GM12864 (cell line): Measurements from ENCODE around the gene SIRT4.
"Not testable (repeated sequence)": the region's sequence is repeated elsewhere in the genome, so short reads cannot be mapped to it uniquely, and the experiment has no call there.

Experiments used
- DNase-seq: peaks from one replicate; pipeline ENCODE4 v3.0.0-alpha.2; 2011; ENCODE audit warnings: low read depth
- H3K4me3 ChIP-seq: 2 replicates; pipeline ENCODE4 v1.5.1; 2011; ENCODE audit warnings: mild to moderate bottlenecking, low read depth, low read length, control low read depth
- TF ChIP-seq, protein P1 (sequence below): IDR thresholded peaks from 2 replicates; pipeline ENCODE4 v1.5.1; 2011; ENCODE audit warnings: low read depth, mild to moderate bottlenecking, moderate library complexity, low read length, control low read depth, inconsistent platforms; ENCODE audit errors: missing control alignments

The SIRT4 gene, protein sequence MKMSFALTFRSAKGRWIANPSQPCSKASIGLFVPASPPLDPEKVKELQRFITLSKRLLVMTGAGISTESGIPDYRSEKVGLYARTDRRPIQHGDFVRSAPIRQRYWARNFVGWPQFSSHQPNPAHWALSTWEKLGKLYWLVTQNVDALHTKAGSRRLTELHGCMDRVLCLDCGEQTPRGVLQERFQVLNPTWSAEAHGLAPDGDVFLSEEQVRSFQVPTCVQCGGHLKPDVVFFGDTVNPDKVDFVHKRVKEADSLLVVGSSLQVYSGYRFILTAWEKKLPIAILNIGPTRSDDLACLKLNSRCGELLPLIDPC

DNA sequence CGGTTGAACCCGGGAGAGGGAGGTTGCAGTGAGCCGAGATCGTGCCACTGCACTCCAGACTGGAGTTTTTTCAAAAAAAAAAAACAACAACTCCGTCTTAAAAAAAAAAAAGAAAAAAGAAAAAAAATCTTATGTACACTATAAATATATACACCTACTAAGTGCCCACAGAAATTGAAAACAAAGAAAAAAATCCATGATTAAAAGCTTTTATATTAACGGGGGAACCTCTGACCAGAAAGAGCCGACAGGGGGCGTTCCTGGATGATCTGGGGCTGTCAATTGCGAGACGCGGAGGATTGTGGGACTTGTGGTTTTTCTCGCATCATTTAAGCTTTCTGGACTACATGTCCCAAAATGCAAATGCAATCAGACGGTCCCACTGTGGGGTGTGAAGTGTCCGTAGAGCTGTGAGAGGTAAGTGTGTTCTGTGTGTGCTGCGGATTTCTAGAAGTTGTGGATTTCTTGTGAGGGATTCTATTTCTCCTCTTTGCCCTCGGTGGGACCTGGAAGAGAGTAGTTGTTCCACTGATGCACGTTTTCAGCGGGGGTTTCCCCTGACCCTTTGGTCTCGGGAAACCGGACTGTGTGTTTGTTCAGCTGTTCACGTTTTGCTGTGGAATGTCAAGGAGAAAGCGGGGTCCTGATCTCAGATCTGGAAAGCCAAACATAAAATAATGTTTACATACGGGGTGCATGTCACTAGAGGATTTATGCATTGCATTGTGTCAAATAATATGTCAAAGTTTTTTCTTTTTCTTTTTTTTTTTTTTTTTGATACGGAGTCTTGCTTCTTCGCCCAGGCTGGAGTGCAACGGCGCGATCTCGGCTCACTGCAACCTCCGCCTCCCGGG lies at the start of gene SIRT4:
SIRT4 (plus strand) TSS at position 360 of the 854 bp plus-strand sequence. CDS start 1,241 bp downstream, outside the sequence.
- TF ChIP-seq, protein P1, sequence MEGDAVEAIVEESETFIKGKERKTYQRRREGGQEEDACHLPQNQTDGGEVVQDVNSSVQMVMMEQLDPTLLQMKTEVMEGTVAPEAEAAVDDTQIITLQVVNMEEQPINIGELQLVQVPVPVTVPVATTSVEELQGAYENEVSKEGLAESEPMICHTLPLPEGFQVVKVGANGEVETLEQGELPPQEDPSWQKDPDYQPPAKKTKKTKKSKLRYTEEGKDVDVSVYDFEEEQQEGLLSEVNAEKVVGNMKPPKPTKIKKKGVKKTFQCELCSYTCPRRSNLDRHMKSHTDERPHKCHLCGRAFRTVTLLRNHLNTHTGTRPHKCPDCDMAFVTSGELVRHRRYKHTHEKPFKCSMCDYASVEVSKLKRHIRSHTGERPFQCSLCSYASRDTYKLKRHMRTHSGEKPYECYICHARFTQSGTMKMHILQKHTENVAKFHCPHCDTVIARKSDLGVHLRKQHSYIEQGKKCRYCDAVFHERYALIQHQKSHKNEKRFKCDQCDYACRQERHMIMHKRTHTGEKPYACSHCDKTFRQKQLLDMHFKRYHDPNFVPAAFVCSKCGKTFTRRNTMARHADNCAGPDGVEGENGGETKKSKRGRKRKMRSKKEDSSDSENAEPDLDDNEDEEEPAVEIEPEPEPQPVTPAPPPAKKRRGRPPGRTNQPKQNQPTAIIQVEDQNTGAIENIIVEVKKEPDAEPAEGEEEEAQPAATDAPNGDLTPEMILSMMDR = peak; percentile 74
- DNase-seq = peak; percentile 91
- H3K4me3 ChIP-seq = peak within 1 kb of the TSS; percentile 83

DNA sequence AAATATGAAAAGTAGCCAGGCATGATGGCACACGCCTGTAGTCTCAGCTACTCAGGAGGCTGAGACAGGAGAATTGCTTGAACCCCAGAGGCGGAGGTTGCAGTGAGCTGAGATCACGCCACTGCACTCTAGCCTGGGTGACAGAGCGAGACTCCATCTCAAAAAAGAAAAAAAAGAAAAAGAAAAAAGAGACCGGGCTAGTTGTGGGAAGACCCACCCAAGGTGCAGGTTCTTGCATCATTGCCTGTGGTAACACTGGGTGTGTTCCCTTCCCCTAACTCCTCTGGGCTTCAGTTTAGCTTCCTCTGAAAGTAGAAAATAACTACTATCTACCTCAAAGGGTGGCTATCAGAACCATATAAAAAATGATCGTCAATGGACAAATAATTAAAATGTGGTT lies 48.8 kb upstream of the SIRT4 start:
- peak; percentile 57 for DNase-seq
- H3K4me3 ChIP-seq = not testable (repeated sequence)

DNA sequence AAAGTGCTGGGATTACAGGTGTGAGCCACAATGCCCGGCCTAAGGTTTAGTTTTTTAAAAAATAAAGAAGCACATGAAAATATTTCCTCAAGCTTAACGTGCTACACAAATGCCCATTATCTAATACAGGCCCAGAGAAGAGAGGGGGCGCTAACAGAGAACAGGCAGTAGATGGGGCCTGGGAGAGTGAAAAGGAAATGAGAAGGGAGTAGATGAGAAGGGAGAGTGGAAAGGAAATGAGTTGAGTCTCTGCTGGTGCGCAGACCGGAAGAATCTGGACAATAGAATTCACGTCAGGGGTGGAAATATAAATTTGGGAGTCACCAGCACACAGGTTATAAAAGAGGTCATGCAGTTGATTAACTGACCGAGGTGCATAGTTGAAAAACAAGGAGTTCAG lies 47.3 kb upstream of the SIRT4 start:
- TF ChIP-seq, protein P1 = no peak

DNA sequence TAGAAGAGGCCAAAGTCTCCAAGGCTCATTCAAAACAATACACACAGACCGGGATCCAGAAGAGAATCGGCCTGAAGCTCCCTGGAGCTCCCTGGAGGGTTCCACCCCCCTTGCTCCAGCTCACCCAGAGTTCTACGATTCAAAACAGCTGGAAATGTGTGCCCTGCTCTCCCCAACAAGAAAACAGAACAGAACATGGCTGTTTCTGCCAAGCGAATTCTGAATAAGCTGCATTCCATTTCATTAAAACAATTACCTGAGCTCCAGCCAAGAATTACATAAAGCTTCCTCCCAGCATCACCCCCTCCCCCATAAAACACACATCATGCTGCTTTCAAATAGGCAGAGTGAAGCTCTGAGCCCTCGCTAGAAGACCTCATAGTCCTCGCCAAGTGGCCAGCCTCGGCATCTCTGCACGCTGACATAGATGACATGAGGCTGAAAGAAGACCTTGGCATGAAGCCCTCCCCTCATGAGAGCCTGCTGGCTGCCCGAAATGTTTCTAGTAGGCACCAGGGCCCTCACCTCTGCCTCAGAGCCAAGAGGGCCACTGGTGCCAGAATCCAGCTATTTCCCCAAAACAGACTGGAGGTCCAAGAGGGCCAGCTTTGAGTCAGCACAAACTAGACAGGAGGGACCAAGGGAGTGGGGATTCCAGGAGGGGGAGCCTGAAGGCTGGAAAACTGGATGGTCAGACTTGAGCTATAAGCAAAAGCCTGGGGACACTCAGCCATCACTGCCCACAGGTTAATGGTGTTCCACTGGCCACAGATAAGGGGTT lies 44.9 kb upstream of the SIRT4 start:
- no peak overlapping the region for H3K4me3 ChIP-seq
- no peak for DNase-seq
- TF ChIP-seq, protein P1 = no peak

More for the DNA sequence above, 47.3 kb upstream of the SIRT4 start:
- no peak overlapping the region for H3K4me3 ChIP-seq
- no peak for DNase-seq

DNA sequence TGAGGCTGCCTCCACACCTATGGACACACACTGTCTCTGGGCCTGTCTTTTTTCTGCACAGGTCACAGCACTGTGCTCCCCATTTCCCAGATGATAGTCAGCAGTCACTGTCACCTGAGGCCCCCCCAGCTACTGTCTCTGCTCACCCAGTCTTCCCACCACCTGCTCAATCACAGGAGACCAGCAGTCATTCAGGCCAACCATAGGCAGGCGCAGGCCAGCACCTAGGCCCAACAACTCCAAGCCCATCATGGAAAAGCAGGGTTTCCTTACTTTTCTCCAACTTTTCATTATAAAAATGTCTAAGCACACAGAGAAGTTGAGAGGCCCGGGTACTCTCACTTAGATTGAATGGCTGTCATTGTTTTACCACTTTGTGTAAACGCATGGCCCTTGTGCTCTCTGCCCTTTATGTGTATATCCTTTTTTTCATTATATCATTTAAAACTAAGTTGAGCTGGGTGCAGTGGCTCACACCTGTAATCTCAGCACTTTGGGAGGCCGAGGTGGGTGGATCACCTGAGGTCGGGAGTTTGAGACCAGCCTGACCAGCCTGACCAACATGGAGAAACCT lies 43.7 kb upstream of the SIRT4 start:
- H3K4me3 ChIP-seq = no peak overlapping the region
- DNase-seq = no peak
- TF ChIP-seq, protein P1 = no peak

DNA sequence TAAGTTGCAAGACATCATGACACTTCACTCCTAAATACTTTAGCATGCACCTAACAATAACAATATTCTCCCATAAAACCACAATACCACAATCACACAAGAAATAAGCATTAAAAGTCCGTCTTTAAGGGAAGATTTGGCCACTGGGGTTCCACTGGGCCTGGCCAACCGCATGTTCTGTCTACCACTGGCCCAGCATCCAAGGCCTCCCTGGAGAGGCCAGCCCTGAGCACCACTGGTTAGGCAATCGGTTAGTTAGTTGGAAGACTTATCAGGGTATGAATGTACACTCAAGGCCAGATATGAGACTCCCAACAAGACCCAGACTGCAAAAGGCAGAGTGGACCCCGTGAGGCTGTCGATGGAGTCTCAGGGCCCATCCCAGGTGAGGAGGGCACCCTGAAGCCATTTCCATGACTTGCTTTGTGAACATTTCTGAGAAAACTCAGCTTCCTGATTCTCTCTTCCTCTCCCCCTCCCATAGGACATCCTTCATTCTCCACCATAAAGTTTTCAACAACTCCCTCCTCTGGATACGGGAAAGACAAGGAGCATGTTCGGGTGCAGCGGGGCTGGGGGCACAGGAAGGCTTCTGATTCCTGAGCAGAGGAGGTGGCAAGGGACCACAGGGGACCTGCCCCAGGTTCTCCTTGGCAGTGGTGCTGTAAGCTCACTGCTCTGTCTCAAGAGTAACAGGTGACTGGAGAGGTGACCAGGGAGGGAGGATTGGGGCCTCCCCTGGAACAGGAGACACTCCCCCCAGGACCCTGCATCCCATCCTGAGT lies 42.5 kb upstream of the SIRT4 start:
- H3K4me3 ChIP-seq = no peak overlapping the region
- TF ChIP-seq, protein P1 = no peak
- no peak for DNase-seq
